GM19351 (cell line): ENCODE data around the gene CHID1.
A peak's percentile ranks its signal among the peaks of the same experiment; 100 is the strongest.

Source experiments
- ATAC-seq: cut with Tn5 transposase; IDR thresholded peaks from one replicate; pipeline ENCODE4 v1.9.1; 2021; ENCODE audit warnings: mild to moderate bottlenecking, moderate library complexity; ENCODE audit not compliant: unreplicated experiment

Gene CHID1

GRCh38 chr11:933142-933851 is 22.7 kb upstream of the CHID1 start:
- no peak for ATAC-seq

DNA sequence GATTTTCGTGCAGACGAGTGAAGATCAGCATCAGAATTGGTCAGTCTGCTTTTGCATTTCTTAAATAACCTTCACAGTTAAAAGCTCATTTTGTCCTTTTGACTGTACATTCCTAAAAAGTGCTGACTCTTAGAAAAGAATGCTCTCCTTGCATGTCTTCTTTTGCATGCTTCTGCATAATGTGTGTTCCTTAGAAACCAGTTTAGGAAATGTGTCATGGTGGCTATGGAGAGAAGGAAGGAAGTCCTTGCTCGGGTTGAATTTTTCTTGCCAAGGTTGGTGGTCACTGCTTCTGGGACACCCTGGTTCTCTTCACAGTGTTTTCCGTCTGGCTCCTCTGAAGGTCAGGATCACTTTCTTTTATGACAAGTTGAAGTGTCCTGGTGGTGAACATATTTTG is 21.8 kb upstream of the CHID1 start:
- ATAC-seq, result no peak

DNA sequence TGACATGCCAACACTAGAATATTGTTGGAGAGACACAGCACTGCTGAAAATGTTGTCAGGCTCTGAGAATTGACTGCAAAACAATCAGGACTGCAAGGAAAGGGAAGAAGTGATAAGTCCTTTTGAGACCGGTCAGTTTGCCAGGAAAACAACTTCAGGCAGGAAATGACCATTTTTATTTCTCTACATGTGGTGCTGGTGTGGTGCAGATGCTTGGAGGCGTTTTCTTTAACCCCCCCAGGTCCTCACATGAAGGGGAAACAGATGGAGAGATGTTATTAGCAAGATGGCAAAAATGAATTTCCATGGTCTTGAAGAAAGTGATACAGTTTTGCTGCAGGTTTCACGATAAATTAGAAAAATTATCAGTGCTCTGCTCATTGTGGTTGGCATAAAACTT is 20.8 kb upstream of the CHID1 start:
- ATAC-seq, result no peak

DNA sequence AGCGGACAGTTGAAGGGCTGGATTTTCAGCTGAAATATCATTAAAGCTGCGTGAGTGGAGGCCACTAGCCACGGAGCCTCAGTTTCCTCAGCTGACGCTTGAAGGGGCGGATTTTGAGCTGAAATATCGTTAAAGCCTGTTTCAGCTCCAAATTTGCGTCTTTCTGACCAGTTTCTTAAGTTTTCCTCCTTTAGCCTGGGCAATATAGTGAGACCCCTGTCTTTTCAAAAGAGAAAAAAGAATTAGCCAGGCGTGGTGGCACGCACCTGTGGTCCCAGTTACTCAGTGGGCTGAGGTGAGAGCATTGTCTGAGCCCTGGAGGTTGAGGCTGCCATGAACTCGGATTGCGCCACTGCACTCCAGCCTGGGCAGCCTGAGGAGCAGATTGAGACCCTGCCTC is 18.8 kb upstream of the CHID1 start:
- ATAC-seq, result no peak

DNA sequence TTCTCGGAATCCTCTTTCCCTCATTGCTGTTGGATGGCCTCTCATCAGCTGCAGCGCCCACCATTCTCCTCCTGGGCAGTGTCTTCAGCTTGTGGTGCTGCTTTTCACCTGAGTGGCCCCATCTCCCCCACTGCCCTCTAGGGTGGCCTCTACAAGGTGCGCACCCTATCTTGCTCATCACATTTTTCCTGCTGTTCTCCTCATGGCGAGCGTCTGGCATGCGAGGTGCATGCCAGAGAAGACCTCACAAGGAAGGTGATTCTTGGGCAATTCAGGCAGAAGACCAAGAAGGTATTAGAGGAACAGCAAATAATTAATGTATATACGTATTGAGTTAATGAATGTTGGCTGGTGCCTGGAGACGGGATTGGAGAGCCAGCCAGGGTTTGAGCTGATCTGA is 18.2 kb upstream of the CHID1 start:
- ATAC-seq, result no peak

DNA sequence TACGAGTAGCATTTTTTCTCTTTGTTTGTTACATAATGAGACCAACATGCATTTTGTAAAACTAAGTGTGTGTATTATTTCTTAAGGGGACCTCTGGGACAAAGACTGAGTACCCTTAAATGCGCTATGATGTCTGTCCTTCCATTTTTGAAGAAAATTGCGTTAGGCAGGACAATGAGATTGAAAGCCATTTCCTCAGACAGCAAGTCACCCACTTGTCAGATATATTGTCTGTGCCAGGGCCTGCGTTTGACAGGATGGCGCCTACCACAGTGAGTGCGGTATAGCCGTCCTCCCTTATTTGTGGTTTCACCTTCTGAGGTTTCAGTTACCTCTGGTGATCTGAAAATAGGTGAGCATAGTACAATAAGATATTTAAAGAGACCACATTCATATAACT is 17.3 kb upstream of the CHID1 start:
- no peak for ATAC-seq

GRCh38 chr11:926341-926916 is 15.8 kb upstream of the CHID1 start:
- ATAC-seq, result no peak

GRCh38 chr11:925496-926301 is 15.1 kb upstream of the CHID1 start, which contains the start of gene AP2A2:
TSS of gene AP2A2 (plus strand) at chr11:925870. CDS start at chr11:926022, 152 bp downstream.
- peak; percentile 64 for ATAC-seq

GRCh38 chr11:925158-925495 is 14.5 kb upstream of the CHID1 start:
- ATAC-seq, result no peak

- no peak for ATAC-seq
Measured at GRCh38 chr11:924406-925157, 14.0 kb upstream of the CHID1 start.

- no peak for ATAC-seq
Measured at GRCh38 chr11:923691-924405, 13.2 kb upstream of the CHID1 start.

GRCh38 chr11:921921-922678 is 11.5 kb upstream of the CHID1 start:
- no peak for ATAC-seq

- no peak for ATAC-seq
Measured at GRCh38 chr11:917426-917825, 6.8 kb upstream of the CHID1 start.

DNA sequence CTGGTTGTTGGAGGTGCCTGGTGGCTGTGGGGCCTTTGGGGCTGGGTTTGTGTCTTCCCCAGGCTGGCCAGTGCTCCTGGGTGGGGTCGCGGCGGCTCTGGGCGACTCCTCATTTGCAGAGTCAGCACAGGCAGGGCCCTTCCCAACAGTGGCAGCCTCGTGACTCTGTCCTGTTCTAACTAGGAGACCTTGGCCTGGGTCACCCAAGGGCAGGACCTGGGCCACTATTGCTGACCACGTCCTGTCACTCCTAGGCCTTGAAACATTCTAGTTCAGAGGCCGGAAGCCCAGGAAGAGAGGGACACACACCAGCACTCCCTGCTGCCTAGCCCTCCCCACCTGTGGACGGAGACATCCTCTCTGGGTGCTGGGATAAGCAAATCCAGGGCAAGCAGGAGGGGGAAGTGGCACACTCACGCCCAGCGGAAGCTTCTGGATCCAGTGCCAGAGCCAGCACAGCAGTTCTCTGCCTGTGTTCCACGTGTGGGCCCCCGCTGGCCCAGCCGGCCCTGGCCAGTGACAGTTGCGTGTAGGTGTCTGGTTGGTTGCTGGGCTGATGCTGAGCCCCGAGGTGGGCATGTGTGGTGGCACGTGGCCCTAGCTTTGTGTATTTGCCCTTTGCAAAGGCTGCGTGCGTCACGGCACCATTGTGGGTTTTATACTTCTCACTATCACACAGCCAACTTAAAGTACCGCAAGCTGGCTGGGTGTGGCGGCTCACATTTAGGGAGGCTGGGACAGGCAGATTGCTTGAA is 4.3 kb upstream of the CHID1 start:
- no peak for ATAC-seq

- ATAC-seq, result no peak
Measured at GRCh38 chr11:914204-914603, 3.6 kb upstream of the CHID1 start.

DNA sequence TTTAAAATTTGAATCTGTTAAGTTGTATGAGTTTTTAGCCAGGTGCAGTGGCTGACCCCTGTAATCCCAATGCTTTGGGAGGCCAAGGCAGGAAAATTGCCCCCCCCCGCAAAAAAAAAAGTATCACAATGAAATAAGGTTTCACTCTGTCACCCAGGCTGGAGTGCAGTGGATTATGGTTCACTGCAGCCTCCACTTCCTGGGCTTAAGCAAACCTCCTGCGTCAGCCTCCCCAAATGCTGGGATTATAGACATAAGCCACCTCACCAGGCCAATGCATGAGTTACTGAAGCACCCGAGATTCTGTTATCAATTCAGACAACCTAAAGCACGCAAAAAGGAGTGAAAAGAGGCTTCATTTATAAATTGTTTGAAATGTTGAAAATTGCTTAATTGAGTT is 2.4 kb upstream of the CHID1 start:
- no peak for ATAC-seq

DNA sequence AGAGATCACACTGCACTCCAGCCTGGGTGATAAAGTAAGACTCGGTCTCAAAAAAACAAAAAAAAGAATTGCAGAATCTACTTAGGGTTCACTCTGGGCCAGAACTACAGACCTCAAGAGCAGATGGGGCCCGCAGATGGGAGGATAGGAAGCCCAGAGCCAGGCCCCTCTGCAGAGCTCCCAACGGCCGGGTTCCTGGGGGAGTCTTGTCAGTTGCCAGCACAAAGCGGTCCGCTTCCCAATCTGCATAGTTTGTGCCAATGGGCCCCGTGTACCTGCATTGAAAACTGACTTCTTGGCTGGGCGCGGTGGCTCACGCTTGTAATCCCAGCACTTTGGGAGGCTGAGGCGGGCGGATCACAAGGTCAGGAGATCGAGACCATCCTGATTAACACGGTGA is 1.7 kb upstream of the CHID1 start:
- ATAC-seq, result no peak

DNA sequence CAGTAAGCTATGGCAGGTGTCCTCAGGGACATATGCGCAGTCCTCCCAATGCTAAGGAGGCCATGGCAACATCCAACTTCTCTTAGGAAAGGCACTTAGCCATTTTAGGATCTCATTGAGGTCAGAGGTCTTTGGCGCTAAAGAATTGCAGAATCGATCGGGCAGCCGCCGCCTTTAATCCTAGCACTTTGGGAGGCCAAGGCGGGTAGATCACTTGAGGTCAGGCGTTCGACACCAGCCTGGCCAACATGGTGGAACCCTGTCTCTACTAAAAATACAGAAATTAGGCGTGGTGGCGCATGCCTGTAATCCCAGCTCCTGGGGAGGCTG is 1.2 kb upstream of the CHID1 start:
- ATAC-seq, result no peak

DNA sequence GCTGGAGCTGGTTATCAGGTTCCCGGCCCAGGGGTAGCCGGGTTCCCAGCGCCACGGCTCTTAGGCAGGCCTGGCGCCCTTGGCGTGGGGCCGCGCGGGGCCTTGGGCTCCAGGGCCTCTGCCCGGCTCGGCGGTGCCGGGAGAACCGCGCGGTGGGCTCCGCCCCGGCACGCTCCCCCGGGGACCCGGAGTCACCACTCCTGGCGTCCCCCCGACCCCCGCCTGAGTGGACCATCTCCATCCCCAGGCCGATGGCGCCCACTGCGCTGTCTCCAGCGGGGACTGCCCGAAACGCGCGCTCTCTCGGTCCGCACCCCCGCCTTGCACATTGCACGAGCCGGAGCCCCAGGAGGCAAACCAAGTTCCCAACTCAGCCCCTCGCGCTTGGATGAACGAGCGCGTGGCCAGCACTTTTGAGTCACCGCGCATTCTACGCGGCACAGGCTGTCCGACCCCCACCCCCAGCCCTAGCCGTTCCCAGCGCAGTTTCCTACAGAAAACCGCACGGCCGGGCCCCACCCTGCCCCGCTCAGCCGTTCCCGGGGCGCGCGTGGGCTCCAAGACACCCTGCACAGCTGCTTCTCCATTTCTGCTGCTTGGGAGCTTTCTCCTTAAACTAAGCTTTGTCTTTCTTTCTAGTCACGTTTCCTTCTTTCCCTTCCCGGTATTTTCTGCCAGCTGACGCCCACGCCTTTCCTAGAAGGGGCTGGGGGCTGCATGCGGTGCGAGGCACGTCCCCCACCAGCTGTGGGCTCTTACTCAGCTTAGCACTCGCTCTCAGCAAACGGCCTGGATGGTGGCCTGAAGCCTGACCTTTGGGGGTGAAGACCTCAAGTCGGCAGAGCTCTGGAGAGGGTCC is 650 bp upstream of the CHID1 start:
- peak; percentile 37 for ATAC-seq
